PFSK-1 (cell line): ENCODE data around the gene MIA.

ENCODE experiments used
- FOXP2 ChIP-seq: optimal IDR thresholded peaks from 2 replicates; pipeline ENCODE3; 2011; ENCODE audit warnings: borderline replicate concordance, control low read depth, inconsistent platforms; ENCODE audit not compliant: insufficient read depth; ENCODE audit errors: extremely low read length, extremely low read depth
- POLR2AphosphoS5 ChIP-seq: IDR thresholded peaks from 2 replicates; pipeline ENCODE4 v1.6.1; 2012; ENCODE audit warnings: low read depth, mild to moderate bottlenecking, control low read depth, low read length, moderate library complexity
- REST ChIP-seq, 2 experiments: IDR thresholded peaks; 2 replicates each; pipeline versions ENCODE4 v1.6.1 to v1.8.0; 2011 to 2012; ENCODE audit warnings: low read depth in 2 of 2, low read length in 2 of 2, control low read depth in 1 of 2, inconsistent platforms in 1 of 2, mild to moderate bottlenecking in 1 of 2, moderate library complexity in 1 of 2; ENCODE audit not compliant: insufficient read depth in 1 of 2
- SIN3A ChIP-seq: IDR thresholded peaks from 2 replicates; pipeline ENCODE4 v1.6.1; 2012; ENCODE audit warnings: mild to moderate bottlenecking, low read length, moderate library complexity, borderline replicate concordance; ENCODE audit not compliant: insufficient read depth
- TAF1 ChIP-seq: IDR thresholded peaks from 2 replicates; pipeline ENCODE4 v1.6.1; 2012; ENCODE audit warnings: low read length, control low read depth, borderline replicate concordance; ENCODE audit not compliant: insufficient read depth

MIA gene

GRCh38 chr19:40758491-40758890 is 16.8 kb upstream of the MIA start:
- TF ChIP-seq REST (IDR thresholded peaks at IDR 0.05; ENCODE audit: insufficient read depth in 1 of 2, low read depth in 2 of 2, low read length in 2 of 2): no peak
- TF ChIP-seq POLR2AphosphoS5: no peak

GRCh38 chr19:40759352-40759751 is 16.0 kb upstream of the MIA start:
- no peak for TF ChIP-seq FOXP2
- no peak for TF ChIP-seq SIN3A
- no peak for TF ChIP-seq REST (IDR thresholded peaks at IDR 0.05; ENCODE audit: insufficient read depth in 1 of 2, low read depth in 2 of 2, low read length in 2 of 2)
- no peak for TF ChIP-seq TAF1
- no peak for TF ChIP-seq POLR2AphosphoS5

GRCh38 chr19:40762754-40763470 is 12.4 kb upstream of the MIA start:
- TF ChIP-seq REST (IDR thresholded peaks at IDR 0.05; ENCODE audit: insufficient read depth in 1 of 2, low read depth in 2 of 2, low read length in 2 of 2): no peak
- TF ChIP-seq POLR2AphosphoS5: no peak
- no peak for TF ChIP-seq TAF1
- TF ChIP-seq FOXP2: no peak
- no peak for TF ChIP-seq SIN3A

GRCh38 chr19:40763526-40763925 is 11.8 kb upstream of the MIA start:
- TF ChIP-seq TAF1 (no peak), POLR2AphosphoS5 (no peak), SIN3A (no peak), REST (IDR thresholded peaks at IDR 0.05; ENCODE audit: insufficient read depth in 1 of 2, low read depth in 2 of 2, low read length in 2 of 2) (no peak), FOXP2 (no peak)

- TF ChIP-seq FOXP2: no peak
- TF ChIP-seq SIN3A: no peak
- no peak for TF ChIP-seq REST (IDR thresholded peaks at IDR 0.05; ENCODE audit: insufficient read depth in 1 of 2, low read depth in 2 of 2, low read length in 2 of 2)
- no peak for TF ChIP-seq TAF1
- no peak for TF ChIP-seq POLR2AphosphoS5
These were observed 11.4 kb upstream of the MIA start for GRCh38 chr19:40763963-40764362.
